H9 (cell line): ENCODE data around the gene OXTR. TPM values are rescaled to one million over a fixed set of nuclear protein-coding genes. Genes with fewer than 3 reads are reported as not detected.

Source experiments
- DNase-seq: peaks from one replicate; pipeline ENCODE4 v3.0.0-alpha.2; 2017
- H2AFZ ChIP-seq: one replicate; pipeline ENCODE4 v1.6.1; 2013; ENCODE audit warnings: mild to moderate bottlenecking, low read length, control low read depth, moderate library complexity
- H2AK5ac ChIP-seq: 2 replicates; pipeline ENCODE4 v1.6.1; 2013; ENCODE audit warnings: low read length, control low read depth, mixed read lengths; ENCODE audit not compliant: insufficient read length
- H2BK120ac ChIP-seq: one replicate; pipeline ENCODE4 v1.6.1; 2013; ENCODE audit warnings: low read depth, mild to moderate bottlenecking, low read length, control low read depth, inconsistent platforms; ENCODE audit not compliant: poor library complexity, severe bottlenecking
- H2BK12ac ChIP-seq: 2 replicates; pipeline ENCODE4 v1.6.1; 2013; ENCODE audit warnings: low read length, control low read depth, mixed read lengths, low read depth; ENCODE audit not compliant: insufficient read length
- H2BK15ac ChIP-seq: 2 replicates; pipeline ENCODE4 v1.6.1; 2013; ENCODE audit warnings: low read depth, low read length, control low read depth
- H2BK20ac ChIP-seq: one replicate; pipeline ENCODE4 v1.6.1; 2013; ENCODE audit warnings: low read depth, mild to moderate bottlenecking, low read length, control low read depth, inconsistent platforms; ENCODE audit not compliant: poor library complexity, severe bottlenecking
- H2BK5ac ChIP-seq: 2 replicates; pipeline ENCODE4 v1.6.1; 2013; ENCODE audit warnings: low read length, control low read depth, mixed read lengths; ENCODE audit not compliant: insufficient read length
- H3K14ac ChIP-seq: 2 replicates; pipeline ENCODE4 v1.6.1; 2013; ENCODE audit warnings: low read length, control low read depth; ENCODE audit not compliant: insufficient read depth
- H3K18ac ChIP-seq: 2 replicates; pipeline ENCODE4 v1.6.1; 2013; ENCODE audit warnings: low read depth, mild to moderate bottlenecking, mixed read lengths, low read length, control low read depth; ENCODE audit not compliant: insufficient read length
- H3K23ac ChIP-seq: 2 replicates; pipeline ENCODE4 v1.6.1; 2013; ENCODE audit warnings: low read length, control low read depth, mixed read lengths, low read depth; ENCODE audit not compliant: insufficient read length
- H3K23me2 ChIP-seq: 2 replicates; pipeline ENCODE4 v1.6.1; 2013; ENCODE audit warnings: low read depth, mild to moderate bottlenecking, mixed read lengths, low read length, control low read depth; ENCODE audit not compliant: insufficient read length, poor library complexity, severe bottlenecking
- H3K27ac ChIP-seq: 2 replicates; pipeline ENCODE4 v1.5.1; 2013; ENCODE audit warnings: low read length, control low read depth, mixed read lengths, low read depth; ENCODE audit not compliant: insufficient read length
- H3K27me3 ChIP-seq: 2 replicates; pipeline ENCODE4 v1.6.1; 2013; ENCODE audit warnings: low read length, control low read depth, inconsistent platforms; ENCODE audit not compliant: insufficient read depth
- H3K4ac ChIP-seq: 2 replicates; pipeline ENCODE4 v1.6.1; 2013; ENCODE audit warnings: low read depth, mild to moderate bottlenecking, control low read depth, inconsistent platforms, low read length, moderate library complexity
- H3K4me1 ChIP-seq: 2 replicates; pipeline ENCODE4 v1.6.1; 2013; ENCODE audit warnings: low read length, control low read depth, inconsistent platforms; ENCODE audit not compliant: insufficient read depth
- H3K4me2 ChIP-seq: 2 replicates; pipeline ENCODE4 v1.6.1; 2013; ENCODE audit warnings: low read length, control low read depth, mixed read lengths; ENCODE audit not compliant: insufficient read length, insufficient read depth
- H3K56ac ChIP-seq: 2 replicates; pipeline ENCODE4 v1.6.1; 2013; ENCODE audit warnings: low read depth, mild to moderate bottlenecking, mixed read lengths, low read length, control low read depth; ENCODE audit not compliant: insufficient read length
- H3K79me1 ChIP-seq: 2 replicates; pipeline ENCODE4 v1.6.1; 2013; ENCODE audit warnings: low read depth, mild to moderate bottlenecking, moderate library complexity, low read length, control low read depth, inconsistent platforms; ENCODE audit not compliant: insufficient read depth, poor library complexity, severe bottlenecking
- H3K79me2 ChIP-seq: 2 replicates; pipeline ENCODE4 v1.6.1; 2013; ENCODE audit warnings: low read length, control low read depth, inconsistent platforms; ENCODE audit not compliant: insufficient read depth
- H3K9ac ChIP-seq: 2 replicates; pipeline ENCODE4 v1.6.1; 2013; ENCODE audit warnings: low read length, control low read depth, mixed read lengths; ENCODE audit not compliant: insufficient read length; ENCODE audit errors: extremely low read depth
- H3K9me3 ChIP-seq: one replicate; pipeline ENCODE4 v1.6.1; 2013; ENCODE audit warnings: low read depth, low read length, inconsistent platforms; ENCODE audit not compliant: control insufficient read depth
- H3T11ph ChIP-seq: one replicate; pipeline ENCODE4 v1.6.1; 2013; ENCODE audit warnings: mild to moderate bottlenecking, low read length, control low read depth, inconsistent platforms
- H4K20me1 ChIP-seq: one replicate; pipeline ENCODE4 v1.6.1; 2013; ENCODE audit not compliant: control insufficient read depth, insufficient read length, insufficient read depth
- H4K5ac ChIP-seq: 2 replicates; pipeline ENCODE4 v1.6.1; 2013; ENCODE audit warnings: low read depth, mild to moderate bottlenecking, mixed read lengths, low read length, control low read depth; ENCODE audit not compliant: insufficient read length
- H4K8ac ChIP-seq: replicated peaks from 2 replicates; pipeline ENCODE4 v1.6.1; 2013; ENCODE audit warnings: low read length, control low read depth, mixed read lengths, low read depth; ENCODE audit not compliant: insufficient read length
- H4K91ac ChIP-seq: 2 replicates; pipeline ENCODE4 v1.6.1; 2013; ENCODE audit warnings: low read depth, mild to moderate bottlenecking, moderate library complexity, mixed read lengths, low read length, control low read depth; ENCODE audit not compliant: insufficient read length
- H3K27ac Mint-ChIP-seq, 3 experiments: 2 replicates in 2 of 3; 3 replicates in 1 of 3; pipeline ENCODE4 v1.8.0; 2020 to 2021; ENCODE audit warnings: mixed read lengths in 3 of 3, mild to moderate bottlenecking in 1 of 3, moderate library complexity in 1 of 3
- H3K27me3 Mint-ChIP-seq: 2 replicates; pipeline ENCODE4 v1.8.0; 2021; ENCODE audit warnings: low read depth, mild to moderate bottlenecking, moderate library complexity, mixed read lengths
- H3K36me3 Mint-ChIP-seq, 3 experiments: 2 replicates in 2 of 3; 3 replicates in 1 of 3; pipeline ENCODE4 v1.8.0; 2020 to 2021; ENCODE audit warnings: low read depth in 3 of 3, mixed read lengths in 3 of 3; ENCODE audit not compliant: insufficient read depth in 1 of 3
- H3K4me1 Mint-ChIP-seq, 2 experiments: 2 replicates each; pipeline ENCODE4 v1.8.0; 2020; ENCODE audit warnings: mixed read lengths in 2 of 2
- H3K4me3 Mint-ChIP-seq, 2 experiments: 2 replicates in 1 of 2; 3 replicates in 1 of 2; pipeline ENCODE4 v1.8.0; 2020 to 2021; ENCODE audit warnings: mild to moderate bottlenecking in 2 of 2, mixed read lengths in 2 of 2, moderate library complexity in 1 of 2
- H3K9me3 Mint-ChIP-seq, 2 experiments: 2 replicates in 1 of 2; 3 replicates in 1 of 2; pipeline ENCODE4 v1.8.0; 2020; ENCODE audit warnings: mild to moderate bottlenecking in 2 of 2, mixed read lengths in 2 of 2, moderate library complexity in 1 of 2
- CTCF ChIP-seq: fragments of 200-600 bp; sonication (generic); conservative IDR thresholded peaks from 3 replicates; pipeline ENCODE4 v1.8.0; 2021; ENCODE audit warnings: antibody characterized with exemption, mild to moderate bottlenecking
- WGBS: extraction: QIAGEN DNeasy Blood & Tissue Kit; methylation state at CpG from one replicate; pipeline ENCODE4 v1.1.7; 2013; ENCODE audit warnings: missing lambda C conversion rate, low lambda C conversion rate, mixed read lengths; ENCODE audit not compliant: insufficient read length; ENCODE audit errors: extremely low coverage; 5-methylcytosine and 5-hydroxymethylcytosine counted together
- total RNA-seq: library from RNA; stranded (reverse); gene quantifications from 2 replicates; pipeline ENCODE4 v1.2.1, GENCODE V29; 2021

Gene OXTR
- total RNA-seq, 1 experiment from 2014 or later = 1.7 TPM

- Histone ChIP-seq H2BK12ac (no peak overlapping the region), H3T11ph (no peak overlapping the region), H2BK120ac (no peak overlapping the region), H3K23me2 (no peaks in the 10 kb centered on the region), H3K27me3 (no peaks in the 10 kb centered on the region), H4K20me1 (no peaks in the 10 kb centered on the region), H3K9ac (no peak overlapping the region), H3K79me1 (no peaks in the 10 kb centered on the region), H3K18ac (no peak overlapping the region), H3K23ac (no peak overlapping the region), H4K91ac (no peak overlapping the region), H3K14ac (no peak overlapping the region), H2AFZ (no peak overlapping the region), H2BK15ac (no peak overlapping the region), H3K4me2 (no peak overlapping the region), H4K8ac (no peak overlapping the region), H2BK20ac (no peak overlapping the region), H3K56ac (no peak overlapping the region), H3K4ac (no peak overlapping the region), H3K79me2 (no peaks in the 10 kb centered on the region), H3K9me3 (no peaks in the 10 kb centered on the region), H3K4me1 (no peaks in the 10 kb centered on the region), H2AK5ac (no peak overlapping the region), H4K5ac (no peak overlapping the region), H3K27ac (no peak overlapping the region), H2BK5ac (no peak overlapping the region)
- peaks cover 20% of the 10 kb centered on the region for H3K27me3 Mint-ChIP-seq
- peaks cover 4 to 9% of the 10 kb centered on the region in 2 experiments; a peak in 3 of 4 replicates for H3K4me1 Mint-ChIP-seq
- H3K27ac Mint-ChIP-seq = peak overlapping the region in 1 of 3 experiments; percentile 16; a peak in 1 of 7 replicates
- no peak overlapping the region for H3K4me3 Mint-ChIP-seq
- TF ChIP-seq CTCF = no peak
- no peaks in the 10 kb centered on the region for H3K9me3 Mint-ChIP-seq
- no peak for DNase-seq
- WGBS = no CpG with 5 or more reads among the region's 4 CpGs
- peaks cover 0 to 3% (median 0%) of the 10 kb centered on the region in 3 experiments; a peak in 2 of 7 replicates for H3K36me3 Mint-ChIP-seq
Observed at GRCh38 chr3:8776406-8776805, 7.0 kb upstream of the OXTR start.
